GM10847 (cell line): ENCODE data around the gene ARL13B.

Experiments used
- POLR2A ChIP-seq: IDR thresholded peaks from 2 replicates; pipeline ENCODE4 v1.6.1; 2011; ENCODE audit not compliant: insufficient read length; ENCODE audit errors: extremely low read depth

ARL13B gene

DNA sequence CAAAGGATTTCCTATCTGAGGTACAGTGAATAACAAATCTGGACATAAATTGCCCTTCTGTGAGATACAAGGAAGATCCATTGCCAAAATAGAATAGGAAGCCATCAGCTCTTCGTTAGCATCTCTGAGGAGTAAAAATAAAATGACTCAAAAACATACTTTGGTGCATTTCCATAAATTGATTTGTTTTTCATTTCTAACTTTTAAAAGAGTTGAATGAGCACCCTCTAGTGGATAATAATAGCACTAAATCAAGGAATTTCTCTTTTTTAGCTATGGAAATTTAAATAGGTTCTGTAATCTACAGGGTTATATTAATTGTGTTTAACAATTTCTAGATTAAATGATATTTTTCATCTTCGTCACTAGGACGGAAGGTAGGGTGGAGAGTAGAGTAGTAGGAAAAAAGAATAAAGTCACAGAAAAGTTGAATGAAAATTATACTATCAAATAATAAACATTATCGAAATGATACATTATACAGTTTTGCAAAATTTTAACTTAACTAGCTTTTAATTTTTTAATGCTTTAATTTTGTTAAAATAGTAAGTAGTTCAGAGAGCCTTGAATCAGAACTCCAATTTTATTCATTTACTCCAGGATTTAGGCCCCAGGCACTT lies 89.3 kb downstream of the ARL13B start:
- no peak for TF ChIP-seq POLR2A

DNA sequence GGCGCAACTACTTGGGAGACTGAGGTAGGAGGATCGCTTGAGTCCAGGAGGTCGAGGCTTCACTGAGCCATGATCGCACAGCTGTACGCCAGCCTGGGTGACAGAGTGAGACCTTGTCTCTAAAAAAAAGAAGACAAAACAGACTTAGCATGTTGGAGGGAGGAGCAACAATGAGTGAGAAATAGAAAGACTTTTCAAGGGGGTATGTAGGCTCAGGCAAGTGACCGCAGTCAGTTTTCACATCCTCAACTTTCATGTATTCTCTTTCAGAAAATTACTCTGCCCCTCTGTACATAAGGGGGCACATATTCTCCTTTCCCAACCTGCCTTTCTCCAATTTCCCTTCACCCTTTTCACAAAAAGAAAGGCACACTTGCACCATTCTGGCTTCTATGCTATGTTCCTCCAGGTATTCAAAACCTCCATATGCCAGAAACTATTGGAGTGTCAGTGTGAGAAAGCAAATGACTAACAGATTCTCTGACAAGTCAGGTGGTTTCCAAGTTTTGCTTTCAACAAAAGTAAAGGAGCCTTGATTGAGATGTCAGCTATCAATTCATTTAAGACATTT lies 90.5 kb downstream of the ARL13B start:
- TF ChIP-seq POLR2A: no peak

DNA sequence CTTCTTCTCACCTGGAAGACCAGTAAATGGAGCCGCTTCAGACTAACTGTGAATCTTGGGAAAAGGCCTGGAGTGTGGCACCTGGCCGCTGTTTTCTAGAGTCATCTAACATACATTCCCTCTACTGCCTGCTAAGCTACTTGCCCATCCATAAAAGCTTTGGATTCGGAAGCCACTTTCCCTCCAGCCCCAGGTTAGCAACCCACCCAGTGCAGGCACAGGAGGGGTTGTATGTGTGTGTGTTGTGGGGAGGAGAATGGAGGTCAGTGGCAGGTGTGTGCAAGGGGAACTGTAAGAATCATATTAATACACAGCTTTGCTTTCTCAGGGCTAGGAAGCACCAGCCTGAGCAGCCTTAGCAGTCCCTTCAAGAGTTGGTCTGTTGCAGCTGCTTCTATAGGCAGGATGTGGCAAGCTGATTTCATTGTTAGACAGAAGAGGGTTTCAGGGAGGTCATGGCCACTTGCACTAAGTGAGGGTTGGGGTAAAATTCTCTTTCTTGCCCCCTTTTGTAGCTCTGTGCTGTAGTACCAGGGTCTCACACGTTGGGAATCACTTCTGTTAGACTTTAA lies 91.8 kb downstream of the ARL13B start:
- no peak for TF ChIP-seq POLR2A

DNA sequence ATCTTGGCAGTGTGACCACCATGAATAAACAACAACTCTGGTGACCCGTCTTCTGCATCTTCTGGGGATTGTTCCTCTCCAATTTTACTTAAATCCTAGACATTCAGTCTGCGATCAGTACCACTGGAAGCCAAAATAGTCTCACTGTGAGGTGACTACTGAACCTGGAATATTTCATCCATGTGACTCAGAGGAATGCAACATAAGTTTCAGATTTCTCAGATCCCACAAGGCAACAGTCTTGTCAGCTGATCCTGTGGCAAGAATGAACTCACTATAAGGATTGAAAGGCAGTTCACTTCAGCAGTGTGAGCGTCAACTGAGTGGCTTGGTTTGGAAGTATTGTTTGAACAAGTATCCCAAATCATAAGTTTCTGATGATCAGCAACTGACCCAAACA lies 96.1 kb downstream of the ARL13B start:
- TF ChIP-seq POLR2A: no peak

DNA sequence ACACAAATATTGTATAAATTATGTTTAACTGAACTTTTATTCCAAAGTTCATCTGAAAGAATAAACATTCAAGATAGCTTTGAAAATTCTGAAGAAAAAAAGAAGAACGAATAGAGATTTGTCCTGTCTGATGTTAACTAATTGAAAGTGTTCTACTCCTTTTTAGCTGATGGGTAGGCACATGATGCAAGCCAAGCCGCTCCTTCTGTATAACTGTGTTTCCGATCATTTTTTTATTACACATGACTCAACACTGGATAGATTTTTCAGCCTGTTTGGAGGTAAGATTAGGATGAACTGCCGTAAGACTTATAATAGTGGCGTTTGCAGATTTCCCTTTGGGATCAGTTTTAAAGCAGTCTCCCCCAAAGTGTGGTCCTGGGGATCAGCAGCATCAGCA lies 101.9 kb downstream of the ARL13B start:
- no peak for TF ChIP-seq POLR2A

DNA sequence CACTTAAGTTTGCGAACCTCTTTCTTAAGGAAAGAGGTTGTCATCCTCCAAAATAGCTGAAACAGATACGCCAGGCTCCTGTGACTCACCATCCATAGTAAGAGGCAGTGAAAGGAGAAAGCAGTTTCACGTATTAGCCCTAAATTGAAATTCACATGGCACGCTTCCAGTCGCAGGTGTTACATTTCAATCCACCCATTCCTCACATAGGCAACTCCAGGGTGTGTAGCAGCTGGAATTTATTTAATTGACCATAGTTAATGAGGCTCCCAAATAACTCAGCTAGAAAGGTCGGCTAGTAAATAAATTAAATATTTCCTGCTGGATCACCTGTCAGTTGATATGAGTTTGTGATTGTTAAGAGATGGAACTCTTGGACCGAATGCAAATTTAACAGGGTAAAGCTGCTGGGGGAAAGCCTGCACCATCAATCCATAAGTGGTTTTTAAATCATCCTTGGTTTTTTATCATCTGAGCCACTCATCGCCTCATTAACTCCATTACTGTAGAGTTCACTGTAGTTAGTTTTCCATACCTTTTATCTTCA lies 102.5 kb downstream of the ARL13B start:
- no peak for TF ChIP-seq POLR2A

DNA sequence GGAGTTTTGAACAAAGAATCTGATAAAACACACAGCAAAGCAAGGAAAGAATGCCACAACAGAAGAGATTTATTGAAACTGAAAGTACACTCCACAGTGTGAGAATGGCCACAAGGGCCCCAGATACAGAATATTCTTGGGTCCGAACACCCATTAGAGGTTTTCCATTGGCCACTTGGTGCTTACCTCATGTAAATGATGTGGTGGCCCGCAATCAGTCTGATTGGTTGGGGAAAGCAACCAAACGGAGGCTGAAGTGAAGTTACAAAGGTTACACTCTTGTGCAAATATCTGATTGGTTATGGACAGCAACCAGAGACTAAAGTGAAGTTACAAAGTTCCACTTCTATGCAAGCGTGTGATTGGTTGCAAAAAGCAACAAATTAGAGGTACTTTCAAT lies 103.3 kb downstream of the ARL13B start:
- TF ChIP-seq POLR2A: no peak

DNA sequence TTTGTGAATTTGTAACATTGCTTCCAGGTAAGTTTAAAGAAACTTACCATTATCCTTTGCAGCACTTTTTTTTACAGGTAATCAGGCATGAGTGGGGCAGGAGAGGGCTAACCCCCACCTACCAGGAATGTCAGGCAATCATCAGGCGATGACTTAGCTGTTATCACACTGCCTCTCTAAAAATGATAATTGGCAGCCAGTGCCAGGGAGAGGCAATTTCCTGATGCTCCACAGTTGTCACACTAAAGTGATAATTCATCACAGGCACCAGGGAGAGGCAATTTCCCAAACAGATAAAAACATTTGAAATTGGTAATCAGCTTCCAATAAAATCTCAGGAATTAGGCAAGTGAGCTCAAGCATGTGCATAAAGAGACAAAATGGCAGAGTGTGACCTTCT lies 109.2 kb downstream of the ARL13B start:
- TF ChIP-seq POLR2A: no peak

DNA sequence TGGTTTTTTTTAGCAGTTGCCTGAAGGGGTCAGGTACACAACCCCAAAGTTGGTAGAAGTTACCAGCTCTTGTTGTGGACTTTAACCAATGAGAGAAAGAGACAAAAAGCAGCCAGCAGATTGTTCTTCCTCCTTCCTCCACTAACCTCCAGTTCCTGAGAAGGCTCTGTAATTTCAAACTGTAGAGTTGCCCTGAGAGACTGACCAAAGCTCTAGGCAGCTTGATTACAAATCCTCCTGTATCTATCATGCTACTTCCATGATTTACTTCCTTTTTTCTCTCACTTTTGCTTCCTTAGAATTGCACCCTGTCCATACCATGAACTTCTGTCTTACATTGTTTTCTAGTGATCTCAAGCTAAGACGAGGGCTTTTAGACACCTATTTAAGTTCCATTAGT lies 112.1 kb downstream of the ARL13B start:
- TF ChIP-seq POLR2A: no peak

DNA sequence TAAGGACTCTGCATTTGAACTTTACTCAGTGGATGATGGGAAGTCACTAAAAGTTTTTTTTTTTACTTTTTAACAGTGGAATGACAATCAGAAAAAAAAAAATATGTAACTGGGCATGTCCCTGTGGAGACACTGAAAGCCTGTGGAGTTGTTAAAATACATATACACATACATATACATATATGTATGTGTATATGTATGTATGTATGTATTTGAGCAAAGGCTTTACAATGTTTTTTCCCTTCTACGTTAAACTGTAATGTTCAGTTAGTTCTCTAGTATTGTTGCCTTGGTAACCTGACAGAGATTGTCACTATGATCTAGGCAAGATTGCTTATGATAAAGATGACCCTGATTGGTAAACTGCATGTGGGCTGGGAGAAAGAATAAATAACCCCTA lies 113.2 kb downstream of the ARL13B start:
- no peak for TF ChIP-seq POLR2A

DNA sequence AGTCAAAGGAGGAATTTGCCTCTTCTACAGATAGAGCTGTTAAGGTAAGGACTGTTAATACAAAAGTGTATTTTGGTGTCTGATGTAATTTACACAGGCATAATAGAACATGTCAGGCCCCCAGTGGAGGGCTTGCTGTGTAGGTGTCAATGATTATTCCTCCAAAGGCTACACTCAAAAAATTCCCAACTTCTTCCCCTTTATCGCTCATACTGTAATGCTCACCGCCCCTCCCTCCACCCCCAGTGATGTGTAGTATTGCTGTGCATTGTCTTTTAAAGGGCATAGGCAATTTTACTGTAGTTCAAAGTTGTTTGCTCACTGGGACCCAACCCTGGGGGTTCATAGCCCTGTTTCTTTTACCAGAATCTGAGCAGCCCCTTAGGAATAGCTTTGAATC lies 115.2 kb downstream of the ARL13B start:
- TF ChIP-seq POLR2A: no peak

DNA sequence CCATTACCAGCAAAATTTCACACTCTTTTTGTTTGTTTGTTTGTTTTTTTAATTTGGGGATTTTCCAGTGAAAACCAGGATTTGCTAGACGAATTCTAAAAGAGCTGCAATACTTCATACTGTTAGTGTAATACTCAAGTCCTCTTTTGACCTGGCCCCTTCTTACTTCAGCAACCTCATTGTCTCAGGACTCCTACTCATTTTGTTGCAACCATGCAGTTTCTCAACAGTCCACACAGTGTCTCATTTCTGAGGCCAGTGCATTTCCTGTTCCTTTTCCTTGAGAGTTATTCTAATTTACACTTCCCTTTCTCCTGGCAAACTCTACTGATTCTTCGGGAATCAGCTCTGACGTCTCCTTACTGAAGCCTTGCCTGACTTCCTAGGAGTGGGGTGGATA lies 118.5 kb downstream of the ARL13B start:
- TF ChIP-seq POLR2A: no peak

DNA sequence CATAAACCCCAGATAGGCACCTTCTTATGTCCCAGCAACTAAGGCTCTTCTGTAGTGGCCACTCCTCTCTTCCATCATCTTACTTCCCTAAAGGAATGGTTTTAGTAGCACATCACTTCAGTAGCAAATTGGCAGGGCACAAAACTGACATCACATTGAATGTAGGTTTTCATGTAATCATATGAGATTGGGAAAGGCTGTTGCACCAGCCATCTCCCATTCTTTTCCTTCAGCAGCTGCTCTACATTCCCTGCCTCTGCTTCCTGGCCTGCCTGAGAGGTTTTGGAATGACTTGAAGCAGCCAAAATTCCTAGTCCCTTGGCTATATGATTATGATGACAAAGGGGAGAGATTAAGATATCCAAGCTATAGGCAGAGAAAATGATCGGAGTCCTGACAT lies 119.4 kb downstream of the ARL13B start:
- TF ChIP-seq POLR2A: no peak

DNA sequence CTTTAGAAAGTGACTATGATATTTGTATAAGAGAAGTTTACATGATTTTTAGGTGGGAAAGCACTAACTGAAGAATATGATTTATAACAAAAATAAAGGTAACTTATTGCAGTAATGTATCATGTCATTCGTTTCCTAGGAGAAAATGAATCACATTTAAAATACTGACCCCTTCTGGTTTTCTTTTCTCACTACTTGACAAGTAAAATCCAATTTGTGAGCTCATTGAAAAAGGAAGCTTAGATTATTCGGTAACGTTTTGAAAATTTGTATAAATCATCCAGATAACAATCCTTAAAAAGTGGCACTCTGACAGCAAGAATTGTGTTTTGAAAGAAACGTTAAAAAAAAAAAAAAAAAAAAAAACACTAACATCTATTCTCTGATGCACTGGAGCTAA lies 121.9 kb downstream of the ARL13B start:
- TF ChIP-seq POLR2A: no peak
